Measurements from ENCODE around the gene EIF2AK3. TPM values are rescaled to one million over a fixed set of nuclear protein-coding genes. Genes with fewer than 3 reads are reported as not detected.

EIF2AK3 gene
- total and polyA plus RNA-seq, 2 of the 8 experiments (the other 6 are each of a cell fraction or from before 2014, with no cell fraction given): 5.8 to 22.8 TPM

DNA sequence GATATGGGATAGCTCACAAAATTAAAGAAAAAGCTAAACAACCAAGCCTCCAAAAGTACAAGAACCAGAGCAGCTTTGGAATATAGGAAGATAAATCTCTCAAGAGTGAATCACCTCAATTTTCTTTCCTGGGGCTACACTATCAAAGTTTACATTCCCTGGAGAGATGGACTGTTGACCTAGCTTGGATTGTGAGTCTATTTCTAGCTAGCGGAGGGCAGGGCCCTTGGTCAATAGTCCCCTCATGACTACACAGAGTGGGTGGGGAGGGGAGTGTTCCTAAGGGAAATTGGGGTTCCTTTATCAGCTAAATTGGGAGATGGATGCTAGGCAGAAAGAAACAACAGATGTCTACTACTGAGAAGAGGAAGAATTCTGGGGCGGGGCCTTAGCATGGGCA lies 29.9 kb upstream of the EIF2AK3 start:
- H3K18ac ChIP-seq (ENCODE audit: extremely low read depth, low read length): no peak overlapping the region
- H3K4ac ChIP-seq (replicated peaks; ENCODE audit: insufficient read length, low read depth, low read length): no peak overlapping the region
- no peak overlapping the region for H2AFZ ChIP-seq (ENCODE audit: low read length)
- H3K4me3 ChIP-seq (ENCODE audit: extremely low read depth in 1 of 4, insufficient read depth in 2 of 4, low read depth in 3 of 4, low read length in 4 of 4): no peak overlapping the region
- no peaks in the 10 kb centered on the region for H3K79me1 ChIP-seq (ENCODE audit: low read depth, low read length)
- no peaks in the 10 kb centered on the region for H3K36me3 ChIP-seq (ENCODE audit: control insufficient read depth in 2 of 4, insufficient read depth in 4 of 4, low read length in 3 of 4)
- no peaks in the 10 kb centered on the region for H4K20me1 ChIP-seq (replicated peaks in 1 of 2; ENCODE audit: control insufficient read depth in 1 of 2, insufficient read depth in 2 of 2, low read length in 2 of 2)
- H3K27ac ChIP-seq (ENCODE audit: low read depth, low read length): no peak overlapping the region
- no peak for TF ChIP-seq POU5F1 (IDR thresholded peaks at IDR 0.05; ENCODE audit: low read depth, low read length)
- TF ChIP-seq NANOG (IDR thresholded peaks at IDR 0.05; ENCODE audit: insufficient read depth, low read depth, low read length, poor library complexity, severe bottlenecking): no peak
- no peak for TF ChIP-seq KDM1A (IDR thresholded peaks at IDR 0.05; ENCODE audit: borderline replicate concordance, low read length)
- TF ChIP-seq ASH2L (IDR thresholded peaks at IDR 0.05; ENCODE audit: low read length): no peak
- no peak for TF ChIP-seq KDM5A (IDR thresholded peaks at IDR 0.05; ENCODE audit: low read length)
- no peak for TF ChIP-seq CTBP2 (IDR thresholded peaks at IDR 0.05; ENCODE audit: borderline replicate concordance, insufficient read depth, insufficient read length, low read length)
- TF ChIP-seq BRCA1 (IDR thresholded peaks at IDR 0.05; ENCODE audit: low read depth, low read length): no peak
- TF ChIP-seq CTCF (IDR thresholded peaks at IDR 0.05; ENCODE audit: control extremely low read depth in 1 of 3, insufficient read depth in 1 of 3, low read depth in 1 of 3, low read length in 3 of 3): no peak
- no peak overlapping the region for H3K14ac ChIP-seq (ENCODE audit: insufficient read length)
- H4K5ac ChIP-seq (ENCODE audit: insufficient read length, low read depth, low read length): no peak overlapping the region
- no peak overlapping the region for H3K56ac ChIP-seq (replicated peaks; ENCODE audit: insufficient read length, low read depth, low read length)
- H3K79me2 ChIP-seq (ENCODE audit: control insufficient read depth in 1 of 2, insufficient read depth in 2 of 2, low read length in 2 of 2): no peaks in the 10 kb centered on the region
- no peak overlapping the region for H2AK5ac ChIP-seq (ENCODE audit: low read depth, low read length)
- H4K91ac ChIP-seq (replicated peaks; ENCODE audit: insufficient read length, low read length): no peak overlapping the region
- peaks cover 0 to 15% (median 7%) of the 10 kb centered on the region in 4 experiments; a peak in 5 of 7 replicates for H3K4me1 ChIP-seq (replicated peaks in 1 of 4; ENCODE audit: control insufficient read depth in 3 of 4, insufficient read depth in 4 of 4, low read length in 3 of 4)
- no peak overlapping the region for H2BK15ac ChIP-seq (ENCODE audit: low read length)
- no peak overlapping the region for H3K9ac ChIP-seq (replicated peaks in 1 of 4; ENCODE audit: extremely low read depth in 1 of 4, low read depth in 3 of 4, low read length in 3 of 4)
- CTCF ChIA-PET (ENCODE audit: partially characterized antibody): interaction anchor here (1.1 to 9.7 kb wide), 7 partner anchors 10 to 469 kb away, joined by 3 to 102 read pairs (median 4); no protein-coding TSS in a partner anchor
- no peak overlapping the region for H2BK12ac ChIP-seq (ENCODE audit: low read depth, low read length)
- H3K23ac ChIP-seq (ENCODE audit: insufficient read length): no peak overlapping the region
- no peaks in the 10 kb centered on the region for H3K23me2 ChIP-seq (ENCODE audit: low read depth, low read length)
- FAIRE-seq: no peak
- no peak overlapping the region for H2BK120ac ChIP-seq (replicated peaks; ENCODE audit: low read depth, low read length)
- H3K9me3 ChIP-seq (ENCODE audit: insufficient read depth in 2 of 2, low read depth in 1 of 2, low read length in 1 of 2): no peaks in the 10 kb centered on the region
- H3K4me2 ChIP-seq (ENCODE audit: insufficient read depth in 1 of 2, low read depth in 2 of 2, low read length in 2 of 2): no peak overlapping the region
- POLR2A ChIA-PET (ENCODE audit: partially characterized antibody): no interaction called here
- H4K8ac ChIP-seq (ENCODE audit: extremely low read depth, insufficient read depth, low read length): no peak overlapping the region
- no peak overlapping the region for H2BK5ac ChIP-seq (ENCODE audit: low read depth, low read length)
- H2BK20ac ChIP-seq (ENCODE audit: low read length): no peak overlapping the region
- no peak for DNase-seq (ENCODE audit: low read depth in 1 of 2, low spot score in 2 of 2)
- 92% methylated on average over 2 of the region's 2 CpGs; no CpG with 5 or more reads in 1 of the 2 experiments for WGBS, 2 experiments (ENCODE audit: extremely low coverage in 1 of 2, insufficient coverage in 1 of 2, insufficient read length in 1 of 2, insufficient replicate concordance in 2 of 2, low coverage in 1 of 2, low lambda C conversion rate in 2 of 2, missing lambda C conversion rate in 1 of 2)
- H3K27me3 ChIP-seq (replicated peaks in 1 of 4; ENCODE audit: control insufficient read depth in 3 of 4, extremely low read depth in 1 of 4, insufficient read depth in 3 of 4, low read length in 3 of 4): no peaks in the 10 kb centered on the region

Measured in H1 (cell line).